B cell (primary cell): ENCODE measurements around the gene OVCH1. TPM values are rescaled to one million over a fixed set of nuclear protein-coding genes. Genes with fewer than 3 reads are reported as not detected.

ENCODE experiments used
- ATAC-seq: fragments of 200-7000 bp; cut with Tn5 transposase; one replicate; pipeline ENCODE4 v1.10.0; 2021; ENCODE audit warnings: low read depth, mild to moderate bottlenecking, moderate number of reproducible peaks, moderate library complexity
- CTCF ChIA-PET: fragments of 350-600 bp; sonication (Branson Sonifier 250); formaldehyde crosslinking; loops from one replicate; lab custom pipeline; 2021; ENCODE audit warnings: antibody characterized with exemption, inconsistent platforms; lab: Charles Lee
- POLR2A ChIA-PET: fragments of 350-600 bp; sonication (Branson Sonifier 250); formaldehyde crosslinking; loops from one replicate; lab custom pipeline; 2021; ENCODE audit warnings: antibody characterized with exemption; lab: Charles Lee
- DNase-seq: peaks from one replicate; pipeline ENCODE4 v3.0.0; 2013
- H2AFZ ChIP-seq: 2 replicates; pipeline ENCODE4 v1.6.1; 2012; ENCODE audit warnings: mild to moderate bottlenecking, low read depth, low read length; ENCODE audit not compliant: insufficient read depth, poor library complexity, severe bottlenecking
- H3K27ac ChIP-seq, 2 donors: 1 replicate in 1 of 2; 2 replicates in 1 of 2; pipeline ENCODE4 v1.5.1; 2012 to 2013; ENCODE audit warnings: low read length in 2 of 2, mild to moderate bottlenecking in 2 of 2, moderate library complexity in 1 of 2
- H3K27me3 ChIP-seq, 4 experiments: fragments of 200-600 bp in 1 of 4; sonication (generic) in 1 of 4; replicated peaks in 1 of 4; 1 replicate in 2 of 4; 2 replicates in 2 of 4; pipeline versions ENCODE4 v1.6.1 to v1.7.0; 2013 to 2016; ENCODE audit warnings: low read length in 3 of 4, mild to moderate bottlenecking in 2 of 4, mixed read lengths in 1 of 4, moderate library complexity in 1 of 4; ENCODE audit not compliant: insufficient read depth in 4 of 4, control insufficient read depth in 3 of 4; ENCODE audit errors: control extremely low read depth in 1 of 4
- H3K36me3 ChIP-seq, 2 experiments: replicated peaks in 1 of 2; 1 replicate in 1 of 2; 2 replicates in 1 of 2; pipeline versions ENCODE4 v1.6.1 to v1.7.1; 2013; ENCODE audit warnings: low read length in 1 of 2; ENCODE audit not compliant: insufficient read depth in 2 of 2, control insufficient read depth in 1 of 2; ENCODE audit errors: control extremely low read depth in 1 of 2, extremely low read depth in 1 of 2
- H3K4me1 ChIP-seq, 2 donors: fragments of 200-600 bp in 1 of 2; sonication (generic) in 1 of 2; 1 replicate in 1 of 2; 2 replicates in 1 of 2; pipeline versions ENCODE4 v1.5.1 to v1.6.1; 2013 to 2017; ENCODE audit warnings: low read length in 2 of 2; ENCODE audit not compliant: control insufficient read depth in 2 of 2, insufficient read depth in 2 of 2
- H3K4me2 ChIP-seq: replicated peaks from 2 replicates; pipeline ENCODE3; 2012; ENCODE audit warnings: mild to moderate bottlenecking, low read depth, low read length; ENCODE audit not compliant: poor library complexity, severe bottlenecking
- H3K4me3 ChIP-seq, 5 experiments: fragments of 200-600 bp in 1 of 5; sonication (generic) in 1 of 5; 1 replicate in 3 of 5; 2 replicates in 2 of 5; pipeline versions ENCODE4 v1.5.1 to v1.7.0; 2011 to 2016; ENCODE audit warnings: low read length in 4 of 5, mild to moderate bottlenecking in 4 of 5, low read depth in 2 of 5, control low read depth in 1 of 5, moderate library complexity in 1 of 5; ENCODE audit not compliant: insufficient read depth in 1 of 5; ENCODE audit errors: control extremely low read depth in 1 of 5, extremely low read depth in 1 of 5
- H3K79me2 ChIP-seq: fragments of 200-600 bp; sonication (generic); one replicate; pipeline ENCODE4 v1.6.0; 2016; ENCODE audit warnings: low read length; ENCODE audit not compliant: control insufficient read depth, insufficient read depth
- H3K9ac ChIP-seq: fragments of 200-600 bp; sonication (generic); 2 replicates; pipeline ENCODE4 v1.6.1; 2017; ENCODE audit warnings: mild to moderate bottlenecking, low read length, moderate library complexity
- H3K9me3 ChIP-seq, 3 donors: one replicate each; pipeline versions ENCODE4 v1.6.1 to v1.7.1; 2013; ENCODE audit warnings: low read length in 2 of 3; ENCODE audit not compliant: control insufficient read depth in 2 of 3, insufficient read depth in 1 of 3; ENCODE audit errors: control extremely low read depth in 1 of 3
- H4K20me1 ChIP-seq: 2 replicates; pipeline ENCODE4 v1.6.0; 2012; ENCODE audit warnings: mild to moderate bottlenecking, low read length; ENCODE audit not compliant: insufficient read depth, control insufficient read depth, poor library complexity, severe bottlenecking
- H3K27ac Mint-ChIP-seq: one replicate; pipeline ENCODE4 v1.8.0; 2021; ENCODE audit warnings: mixed read lengths
- H3K27me3 Mint-ChIP-seq: one replicate; pipeline ENCODE4 v1.8.0; 2021; ENCODE audit warnings: mixed read lengths
- H3K4me1 Mint-ChIP-seq: one replicate; pipeline ENCODE4 v1.8.0; 2021; ENCODE audit warnings: mixed read lengths
- H3K4me3 Mint-ChIP-seq: one replicate; pipeline ENCODE4 v1.8.0; 2021; ENCODE audit warnings: mixed read lengths
- H3K9me3 Mint-ChIP-seq: one replicate; pipeline ENCODE4 v1.8.0; 2022; ENCODE audit warnings: mixed read lengths; ENCODE audit not compliant: insufficient read depth
- CTCF ChIP-seq: fragments of 200-600 bp; IDR thresholded peaks from one replicate; pipeline ENCODE4 v1.8.0; 2022; ENCODE audit warnings: antibody characterized with exemption, mild to moderate bottlenecking
- EZH2 ChIP-seq: IDR thresholded peaks from 2 replicates; pipeline ENCODE4 v1.6.1; 2012; ENCODE audit warnings: borderline replicate concordance, low read depth, mild to moderate bottlenecking, moderate library complexity, low read length; ENCODE audit not compliant: insufficient read depth, poor library complexity, severe bottlenecking
- WGBS: methylation state at CpG from one replicate; pipeline ENCODE4 v1.1.5; 2013; ENCODE audit warnings: missing lambda C conversion rate; ENCODE audit not compliant: insufficient coverage; 5-methylcytosine and 5-hydroxymethylcytosine counted together
- intact Hi-C: fragments of 100-400 bp; cut with micrococcal nuclease; formaldehyde crosslinking; loops from one replicate; pipeline ENCODE4 v1.10.0; 2022
- polyA plus RNA-seq: library from polyadenylated mRNA; depleted of rRNA; stranded (reverse); fragments of >200 nt; gene quantifications from 2 replicates; pipeline ENCODE4 v1.2.3, GENCODE V29; 2012
- total RNA-seq, 2 donors: library from RNA; stranded (reverse); fragments of 120-200 nt in 1 of 2; gene quantifications; 1 replicate in 1 of 2; 2 replicates in 1 of 2; pipeline versions ENCODE4 v1.2.3 to v1.2.4, GENCODE V29; 2013 to 2022

The OVCH1 gene
- total and polyA plus RNA-seq, 2 donors (not counting 1 experiment from before 2014, with no cell fraction given): not detected

- ChIA-PET CTCF (no interaction called here), POLR2A (no interaction called here)
- H3K4me3 Mint-ChIP-seq: peak overlapping the region; percentile 89
- peak overlapping the region; percentile 10 for H3K27ac Mint-ChIP-seq
- H3K4me3 ChIP-seq: no peak overlapping the region
- intact Hi-C loops: loop anchor here (5.0 kb wide), 1 partner anchor 215 kb away; no protein-coding TSS in a partner anchor
- no peaks in the 10 kb centered on the region for H3K27me3 ChIP-seq
- H3K9me3 Mint-ChIP-seq: no peaks in the 10 kb centered on the region
- TF ChIP-seq CTCF (no peak), EZH2 (no peak)
- H4K20me1 ChIP-seq: no peaks in the 10 kb centered on the region
- no peak overlapping the region for H3K4me2 ChIP-seq
- H3K4me1 Mint-ChIP-seq: peaks cover 26% of the 10 kb centered on the region
- peaks cover 13 to 17% of the 10 kb centered on the region in 2 donors for H3K4me1 ChIP-seq
- no CpG with 5 or more reads among the region's 2 CpGs for WGBS
- H3K9me3 ChIP-seq: no peaks in the 10 kb centered on the region
- no peak for ATAC-seq
- H3K27ac ChIP-seq: no peak overlapping the region
- DNase-seq: no peak
- H3K36me3 ChIP-seq: peaks cover 0 to 2% of the 10 kb centered on the region in 2 experiments
- peaks cover 43% of the 10 kb centered on the region for H3K79me2 ChIP-seq
- no peak overlapping the region for H3K9ac ChIP-seq
- H2AFZ ChIP-seq: peak overlapping the region; percentile 88
- H3K27me3 Mint-ChIP-seq: peaks cover 8% of the 10 kb centered on the region
Measured at GRCh38 chr12:29382251-29382650, 115.2 kb downstream of the OVCH1 start.
